DOHH2 (cell line): ENCODE data around the gene TENT4A.

ENCODE experiments used
- H3F3A ChIP-seq: fragments of 200-600 bp; sonication (generic), shearing (Covaris generic); 2 replicates; pipeline ENCODE4 v1.6.0; 2016; ENCODE audit warnings: antibody characterized with exemption, mild to moderate bottlenecking; ENCODE audit not compliant: control insufficient read depth, insufficient read depth
- H3K27ac ChIP-seq: fragments of 200-600 bp; sonication (generic); 2 replicates; pipeline ENCODE4 v1.5.1; 2014; ENCODE audit warnings: low read depth, mild to moderate bottlenecking, low read length, moderate library complexity
- H3K27me3 ChIP-seq: fragments of 200-600 bp; sonication (generic); 2 replicates; pipeline ENCODE4 v1.6.1; 2014; ENCODE audit warnings: mild to moderate bottlenecking, low read length, mixed read lengths; ENCODE audit not compliant: control insufficient read depth
- H3K36me3 ChIP-seq: fragments of 200-600 bp; sonication (generic); 2 replicates; pipeline ENCODE4 v1.6.1; 2014; ENCODE audit warnings: mild to moderate bottlenecking, low read length, moderate library complexity, mixed read lengths; ENCODE audit not compliant: control insufficient read depth
- H3K4me1 ChIP-seq: fragments of 200-600 bp; sonication (generic); 2 replicates; pipeline ENCODE4 v1.6.1; 2014; ENCODE audit warnings: mild to moderate bottlenecking, low read length, mixed read lengths; ENCODE audit not compliant: control insufficient read depth
- H3K4me2 ChIP-seq: fragments of 200-600 bp; sonication (generic); 2 replicates; pipeline ENCODE4 v1.6.0; 2014; ENCODE audit warnings: mild to moderate bottlenecking, low read length, moderate library complexity
- H3K4me3 ChIP-seq: fragments of 200-600 bp; sonication (generic); 2 replicates; pipeline ENCODE4 v1.5.1; 2014; ENCODE audit warnings: mild to moderate bottlenecking, low read length, mixed read lengths
- H3K79me2 ChIP-seq: fragments of 200-600 bp; sonication (generic); 2 replicates; pipeline ENCODE4 v1.6.1; 2014; ENCODE audit warnings: mild to moderate bottlenecking, low read length, mixed read lengths; ENCODE audit not compliant: control insufficient read depth
- H3K9me2 ChIP-seq: fragments of 200-600 bp; sonication (generic); replicated peaks from 2 replicates; pipeline ENCODE4 v1.6.1; 2014; ENCODE audit warnings: mild to moderate bottlenecking, low read length, mixed read lengths; ENCODE audit not compliant: control insufficient read depth
- H3K9me3 ChIP-seq: fragments of 200-600 bp; sonication (generic); 2 replicates; pipeline ENCODE4 v1.6.1; 2014; ENCODE audit warnings: antibody characterized with exemption, low read length, mixed read lengths; ENCODE audit not compliant: control insufficient read depth, insufficient read depth
- H4K20me1 ChIP-seq: fragments of 200-600 bp; sonication (generic); 2 replicates; pipeline ENCODE4 v1.6.0; 2014; ENCODE audit warnings: low read depth, mild to moderate bottlenecking, antibody characterized with exemption, low read length, moderate library complexity; ENCODE audit not compliant: control insufficient read depth, insufficient read depth
- EZH2phosphoT487 ChIP-seq: fragments of 200-600 bp; sonication (generic); IDR thresholded peaks from 2 replicates; pipeline ENCODE4 v1.6.1; 2017; ENCODE audit warnings: borderline replicate concordance, mild to moderate bottlenecking, antibody characterized with exemption, low read length, moderate library complexity, mixed read lengths
- TF ChIP-seq, protein P1 (sequence below): fragments of 200-600 bp; sonication (generic); IDR thresholded peaks from one replicate; pipeline ENCODE4 v1.5.1; 2014; ENCODE audit warnings: antibody characterized with exemption, mild to moderate bottlenecking, low read depth, low read length; ENCODE audit not compliant: poor library complexity, severe bottlenecking

TENT4A gene

GRCh38 chr5:6723122-6723815 is 10.0 kb downstream of the TENT4A start:
- H3K36me3 ChIP-seq, result peaks cover 76% of the 10 kb centered on the region
- no peak overlapping the region for H3K27ac ChIP-seq
- no peak overlapping the region for H3K4me2 ChIP-seq
- no peak overlapping the region for H3K4me3 ChIP-seq
- H3K27me3 ChIP-seq, result no peaks in the 10 kb centered on the region
- peaks cover 77% of the 10 kb centered on the region for H4K20me1 ChIP-seq
- H3K9me2 ChIP-seq, result no peaks in the 10 kb centered on the region
- TF ChIP-seq, protein P1, sequence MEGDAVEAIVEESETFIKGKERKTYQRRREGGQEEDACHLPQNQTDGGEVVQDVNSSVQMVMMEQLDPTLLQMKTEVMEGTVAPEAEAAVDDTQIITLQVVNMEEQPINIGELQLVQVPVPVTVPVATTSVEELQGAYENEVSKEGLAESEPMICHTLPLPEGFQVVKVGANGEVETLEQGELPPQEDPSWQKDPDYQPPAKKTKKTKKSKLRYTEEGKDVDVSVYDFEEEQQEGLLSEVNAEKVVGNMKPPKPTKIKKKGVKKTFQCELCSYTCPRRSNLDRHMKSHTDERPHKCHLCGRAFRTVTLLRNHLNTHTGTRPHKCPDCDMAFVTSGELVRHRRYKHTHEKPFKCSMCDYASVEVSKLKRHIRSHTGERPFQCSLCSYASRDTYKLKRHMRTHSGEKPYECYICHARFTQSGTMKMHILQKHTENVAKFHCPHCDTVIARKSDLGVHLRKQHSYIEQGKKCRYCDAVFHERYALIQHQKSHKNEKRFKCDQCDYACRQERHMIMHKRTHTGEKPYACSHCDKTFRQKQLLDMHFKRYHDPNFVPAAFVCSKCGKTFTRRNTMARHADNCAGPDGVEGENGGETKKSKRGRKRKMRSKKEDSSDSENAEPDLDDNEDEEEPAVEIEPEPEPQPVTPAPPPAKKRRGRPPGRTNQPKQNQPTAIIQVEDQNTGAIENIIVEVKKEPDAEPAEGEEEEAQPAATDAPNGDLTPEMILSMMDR, result no peak
- no peak for TF ChIP-seq EZH2phosphoT487
- peaks cover 78% of the 10 kb centered on the region for H3K4me1 ChIP-seq
- H3F3A ChIP-seq, result peaks cover 6% of the 10 kb centered on the region; the same call in 1 of the 2 replicates
- H3K9me3 ChIP-seq, result no peaks in the 10 kb centered on the region
- peaks cover 100% of the 10 kb centered on the region for H3K79me2 ChIP-seq

DNA sequence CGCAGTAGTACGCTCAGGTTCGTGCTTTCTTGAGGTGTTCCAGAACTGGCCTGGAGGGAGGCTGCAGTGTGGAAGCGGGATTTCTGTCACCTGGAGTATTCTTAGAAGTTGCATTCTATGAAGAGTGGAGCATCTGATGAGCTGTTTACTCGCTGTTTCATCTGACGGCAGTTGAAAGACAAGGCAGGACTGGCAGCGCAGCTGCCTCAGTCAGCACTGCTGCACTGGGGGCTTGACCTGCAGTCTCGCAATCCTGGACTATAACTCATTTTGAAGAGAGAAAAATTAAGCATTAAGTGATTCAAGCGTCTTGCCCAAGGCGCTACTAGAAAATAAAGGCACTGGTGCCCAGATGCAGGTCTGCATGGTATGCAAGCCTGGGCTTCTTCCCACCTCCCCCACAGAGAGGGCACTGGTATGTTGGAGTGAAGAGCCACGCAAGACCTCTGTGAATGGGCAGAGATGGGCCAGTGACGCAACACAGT is 10.6 kb downstream of the TENT4A start:
- H3K9me2 ChIP-seq, result no peaks in the 10 kb centered on the region
- no peaks in the 10 kb centered on the region for H3K9me3 ChIP-seq
- H3K36me3 ChIP-seq, result peaks cover 75% of the 10 kb centered on the region
- peaks cover 78% of the 10 kb centered on the region for H3K4me1 ChIP-seq
- peaks cover 100% of the 10 kb centered on the region for H3K79me2 ChIP-seq
- peaks cover 75% of the 10 kb centered on the region for H4K20me1 ChIP-seq
- TF ChIP-seq EZH2phosphoT487, result no peak
- H3K27ac ChIP-seq, result no peak overlapping the region
- H3F3A ChIP-seq, result peaks cover 6% of the 10 kb centered on the region; the same call in 1 of the 2 replicates
- H3K27me3 ChIP-seq, result no peaks in the 10 kb centered on the region
- no peak overlapping the region for H3K4me3 ChIP-seq
- H3K4me2 ChIP-seq, result no peak overlapping the region

DNA sequence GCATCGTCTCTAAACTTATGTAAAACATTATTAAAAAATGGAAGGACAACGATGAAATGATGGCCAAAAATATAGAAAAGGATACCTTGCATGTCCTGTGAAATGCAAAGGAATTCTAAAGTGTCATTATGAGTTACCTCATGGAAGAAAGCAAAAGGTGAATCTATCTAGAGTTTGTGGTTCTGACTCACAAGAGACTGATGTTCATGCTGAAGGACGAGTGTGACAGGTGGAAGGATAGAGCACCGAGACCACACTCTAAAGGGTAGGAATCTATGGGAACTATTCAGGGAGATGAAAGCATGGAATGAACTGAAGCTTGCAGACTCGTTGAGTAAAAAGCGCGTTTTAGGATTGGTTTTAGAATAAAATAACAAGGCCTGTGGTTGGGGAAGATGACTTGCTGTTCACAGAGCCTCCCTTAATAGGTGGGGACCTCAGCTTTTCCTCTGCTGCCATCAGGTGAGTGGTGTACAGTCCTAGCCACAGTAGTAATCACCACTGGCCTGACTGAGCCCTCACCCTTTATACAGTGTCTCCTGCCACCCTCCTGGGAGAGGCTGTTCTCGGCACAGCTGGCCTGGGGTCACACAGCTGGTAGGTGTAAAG is 11.2 kb downstream of the TENT4A start:
- Histone ChIP-seq H3K79me2 (peaks cover 100% of the 10 kb centered on the region), H3K4me2 (no peak overlapping the region), H3K4me3 (no peak overlapping the region), H3K27ac (no peak overlapping the region), H3K4me1 (peaks cover 78% of the 10 kb centered on the region), H3K36me3 (peaks cover 76% of the 10 kb centered on the region), H3K9me3 (no peaks in the 10 kb centered on the region), H3F3A (peaks cover 6% of the 10 kb centered on the region; the same call in 1 of the 2 replicates), H4K20me1 (peaks cover 76% of the 10 kb centered on the region), H3K27me3 (no peaks in the 10 kb centered on the region), H3K9me2 (no peaks in the 10 kb centered on the region)
- TF ChIP-seq EZH2phosphoT487, result no peak

DNA sequence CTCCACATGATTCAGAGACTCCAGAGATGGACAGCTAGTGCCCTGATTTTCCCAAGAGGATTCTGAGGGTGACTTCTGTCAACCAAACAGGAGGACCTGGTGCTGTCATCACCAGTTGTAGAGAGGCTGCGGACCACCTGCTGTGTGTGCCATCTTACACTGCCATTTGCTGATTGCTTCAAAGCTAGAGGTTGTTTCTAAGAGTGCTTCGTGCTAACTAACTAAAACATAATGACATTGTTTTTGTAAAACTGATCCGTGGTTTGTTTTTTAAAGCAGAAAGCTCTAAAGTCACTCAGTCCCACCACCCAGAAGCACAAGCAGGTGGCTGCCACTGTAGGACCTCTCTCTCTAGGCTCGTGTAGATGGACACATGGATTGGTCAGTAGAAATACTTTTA is 12.2 kb downstream of the TENT4A start:
- Histone ChIP-seq H3K4me2 (no peak overlapping the region), H3K9me2 (no peaks in the 10 kb centered on the region), H3K4me1 (peaks cover 78% of the 10 kb centered on the region), H4K20me1 (peaks cover 75% of the 10 kb centered on the region), H3K27ac (no peak overlapping the region), H3K36me3 (peaks cover 77% of the 10 kb centered on the region), H3K27me3 (no peaks in the 10 kb centered on the region), H3K9me3 (no peaks in the 10 kb centered on the region), H3K4me3 (no peak overlapping the region), H3K79me2 (peaks cover 100% of the 10 kb centered on the region), H3F3A (peaks cover 6% of the 10 kb centered on the region; the same call in 1 of the 2 replicates)
- TF ChIP-seq, protein P1, result no peak
- no peak for TF ChIP-seq EZH2phosphoT487
